Measurements from ENCODE around the gene MARCHF6. TPM values are rescaled to one million over a fixed set of nuclear protein-coding genes. Genes with fewer than 3 reads are reported as not detected.

MARCHF6 gene
- total RNA-seq, 4 donors from 2014 or later, result 93.5 to 177 (median 111) TPM

GRCh38 chr5:10319202-10319851, 34.2 kb upstream of the MARCHF6 start:
- no peak for TF ChIP-seq POLR2A (IDR thresholded peaks at IDR 0.05)
- TF ChIP-seq CTCF (IDR thresholded peaks at IDR 0.05), result no peak
- no peak for TF ChIP-seq EP300 (IDR thresholded peaks at IDR 0.05; ENCODE audit: low read depth)
- TF ChIP-seq POLR2AphosphoS5 (IDR thresholded peaks at IDR 0.05), result no peak
- no peaks in the 10 kb centered on the region for H3K27me3 ChIP-seq
- no peaks in the 10 kb centered on the region for H3K9me3 ChIP-seq
- in situ Hi-C loops (cut with MboI; ENCODE audit: low pct_ligation_motif_present in 1 of 4, low pct_unique_long_range_greater_than_20kb in 1 of 4, low sequenced_read_pairs in 3 of 4) (no loop called here), intact Hi-C loops (cut with DNase I; ENCODE audit: low total_unique reads) (no loop called here)
- WGBS, 2 donors (ENCODE audit: low coverage in 1 of 2), result 82% methylated on average over 11 of the region's 11 CpGs; no CpG with 5 or more reads in 1 of the 2 donors
- H3K4me1 ChIP-seq, result no peaks in the 10 kb centered on the region
- H3K27ac ChIP-seq, result no peak overlapping the region
- no peak for DNase-seq
- H3K36me3 ChIP-seq, result no peaks in the 10 kb centered on the region
- no peak overlapping the region for H3K4me3 ChIP-seq

- DNase-seq, result no peak
- in situ Hi-C loops (cut with MboI; ENCODE audit: low pct_ligation_motif_present in 1 of 4, low pct_unique_long_range_greater_than_20kb in 1 of 4, low sequenced_read_pairs in 3 of 4), result no loop called here
- no peak for TF ChIP-seq EP300 (IDR thresholded peaks at IDR 0.05; ENCODE audit: low read depth)
- TF ChIP-seq POLR2AphosphoS5 (IDR thresholded peaks at IDR 0.05), result no peak
- no peak for TF ChIP-seq CTCF (IDR thresholded peaks at IDR 0.05)
- TF ChIP-seq POLR2A (IDR thresholded peaks at IDR 0.05), result no peak
- Histone ChIP-seq H3K27me3 (no peaks in the 10 kb centered on the region), H3K4me3 (no peak overlapping the region), H3K36me3 (no peaks in the 10 kb centered on the region), H3K27ac (no peak overlapping the region), H3K9me3 (no peaks in the 10 kb centered on the region), H3K4me1 (no peaks in the 10 kb centered on the region)
- intact Hi-C loops (cut with DNase I; ENCODE audit: low total_unique reads), result no loop called here
- WGBS, 2 donors (ENCODE audit: low coverage in 1 of 2), result 50 to 65% methylated on average over 2 to 3 of the region's 3 CpGs
These were observed 32.7 kb upstream of the MARCHF6 start for GRCh38 chr5:10320793-10321192.

GRCh38 chr5:10321882-10322281, 31.6 kb upstream of the MARCHF6 start:
- Histone ChIP-seq H3K4me3 (no peak overlapping the region), H3K36me3 (no peaks in the 10 kb centered on the region), H3K4me1 (no peaks in the 10 kb centered on the region), H3K9me3 (no peaks in the 10 kb centered on the region), H3K27ac (no peak overlapping the region), H3K27me3 (no peaks in the 10 kb centered on the region)
- TF ChIP-seq EP300 (IDR thresholded peaks at IDR 0.05; ENCODE audit: low read depth) (no peak), POLR2AphosphoS5 (IDR thresholded peaks at IDR 0.05) (no peak), CTCF (IDR thresholded peaks at IDR 0.05) (no peak), POLR2A (IDR thresholded peaks at IDR 0.05) (no peak)
- no peak for DNase-seq
- in situ Hi-C loops (cut with MboI; ENCODE audit: low pct_ligation_motif_present in 1 of 4, low pct_unique_long_range_greater_than_20kb in 1 of 4, low sequenced_read_pairs in 3 of 4), result no loop called here
- intact Hi-C loops (cut with DNase I; ENCODE audit: low total_unique reads), result no loop called here
- WGBS, 2 donors (ENCODE audit: low coverage in 1 of 2), result 82 to 93% methylated on average over 3 to 9 of the region's 9 CpGs

GRCh38 chr5:10323588-10324488, 29.7 kb upstream of the MARCHF6 start:
- no peak for DNase-seq
- Histone ChIP-seq H3K27ac (no peak overlapping the region), H3K9me3 (no peaks in the 10 kb centered on the region), H3K36me3 (no peaks in the 10 kb centered on the region), H3K27me3 (no peaks in the 10 kb centered on the region), H3K4me1 (no peaks in the 10 kb centered on the region), H3K4me3 (no peak overlapping the region)
- TF ChIP-seq POLR2AphosphoS5 (IDR thresholded peaks at IDR 0.05), result no peak
- TF ChIP-seq POLR2A (IDR thresholded peaks at IDR 0.05), result no peak
- no peak for TF ChIP-seq CTCF (IDR thresholded peaks at IDR 0.05)
- no peak for TF ChIP-seq EP300 (IDR thresholded peaks at IDR 0.05; ENCODE audit: low read depth)
- WGBS, 2 donors (ENCODE audit: low coverage in 1 of 2), result 81 to 87% methylated on average over 6 of the region's 6 CpGs
- in situ Hi-C loops (cut with MboI; ENCODE audit: low pct_ligation_motif_present in 1 of 4, low pct_unique_long_range_greater_than_20kb in 1 of 4, low sequenced_read_pairs in 3 of 4), result no loop called here
- intact Hi-C loops (cut with DNase I; ENCODE audit: low total_unique reads), result no loop called here

All from transverse colon (tissue), 4 donors.